ENCODE results near the gene CHRDL2.
"Not testable (repeated sequence)": the region's sequence is repeated elsewhere in the genome, so short reads cannot be mapped to it uniquely, and the experiment has no call there.

The CHRDL2 gene

GRCh38 chr11:74662487-74663103, 68.6 kb downstream of the CHRDL2 start:
- Histone ChIP-seq H3K27me3 (ENCODE audit: insufficient read depth, low read length) (no peaks in the 10 kb centered on the region), H3K9ac (ENCODE audit: low read length) (no peak overlapping the region), H3K36me3 (ENCODE audit: insufficient read depth, low read length) (no peaks in the 10 kb centered on the region), H3K4me3 (ENCODE audit: low read depth, low read length, poor library complexity, severe bottlenecking) (no peak overlapping the region), H3K79me2 (ENCODE audit: insufficient read depth, low read length) (no peaks in the 10 kb centered on the region), H3K27ac (ENCODE audit: low read depth, low read length, poor library complexity, severe bottlenecking) (no peak overlapping the region), H3K4me2 (ENCODE audit: low read length) (no peak overlapping the region), H3K9me3 (ENCODE audit: low read length) (no peaks in the 10 kb centered on the region), H2AFZ (ENCODE audit: low read length) (no peak overlapping the region), H3K4me1 (ENCODE audit: insufficient read depth, low read length, severe bottlenecking) (no peaks in the 10 kb centered on the region), H3K9me2 (ENCODE audit: low read depth, low read length) (no peaks in the 10 kb centered on the region), H4K20me1 (ENCODE audit: insufficient read depth, low read length) (no peaks in the 10 kb centered on the region), H3F3A (ENCODE audit: insufficient read depth, low read length) (no peaks in the 10 kb centered on the region)
- no peak for TF ChIP-seq CTCF (IDR thresholded peaks at IDR 0.05; ENCODE audit: low read length)
- TF ChIP-seq EZH2 (IDR thresholded peaks at IDR 0.05; ENCODE audit: borderline replicate concordance, low read length) = no peak

GRCh38 chr11:74659124-74659523, 72.1 kb downstream of the CHRDL2 start:
- H3K9ac ChIP-seq (ENCODE audit: low read length); H3K4me1 ChIP-seq (ENCODE audit: insufficient read depth, low read length, severe bottlenecking); H4K20me1 ChIP-seq (ENCODE audit: insufficient read depth, low read length); H2AFZ ChIP-seq (ENCODE audit: low read length); H3K9me2 ChIP-seq (ENCODE audit: low read depth, low read length); H3F3A ChIP-seq (ENCODE audit: insufficient read depth, low read length); H3K36me3 ChIP-seq (ENCODE audit: insufficient read depth, low read length); H3K4me3 ChIP-seq (ENCODE audit: low read depth, low read length, poor library complexity, severe bottlenecking); H3K27ac ChIP-seq (ENCODE audit: low read depth, low read length, poor library complexity, severe bottlenecking); H3K27me3 ChIP-seq (ENCODE audit: insufficient read depth, low read length); H3K4me2 ChIP-seq (ENCODE audit: low read length); H3K79me2 ChIP-seq (ENCODE audit: insufficient read depth, low read length); H3K9me3 ChIP-seq (ENCODE audit: low read length): not testable (repeated sequence)

- H3K36me3 ChIP-seq (ENCODE audit: insufficient read depth, low read length) = peaks cover 17% of the 10 kb centered on the region
These were observed 76.2 kb downstream of the CHRDL2 start for GRCh38 chr11:74654976-74655375.

More at GRCh38 chr11:74654976-74655375, 76.2 kb downstream of the CHRDL2 start:
- no peak overlapping the region for H3K4me3 ChIP-seq (ENCODE audit: low read depth, low read length, poor library complexity, severe bottlenecking)
- no peaks in the 10 kb centered on the region for H3K27me3 ChIP-seq (ENCODE audit: insufficient read depth, low read length)
- H3K4me2 ChIP-seq (ENCODE audit: low read length) = no peak overlapping the region
- H3K79me2 ChIP-seq (ENCODE audit: insufficient read depth, low read length) = no peaks in the 10 kb centered on the region
- H3K9me3 ChIP-seq (ENCODE audit: low read length) = no peaks in the 10 kb centered on the region
- no peaks in the 10 kb centered on the region for H4K20me1 ChIP-seq (ENCODE audit: insufficient read depth, low read length)
- H3F3A ChIP-seq (ENCODE audit: insufficient read depth, low read length) = no peaks in the 10 kb centered on the region
- TF ChIP-seq CTCF (IDR thresholded peaks at IDR 0.05; ENCODE audit: low read length) (no peak), EZH2 (IDR thresholded peaks at IDR 0.05; ENCODE audit: borderline replicate concordance, low read length) (no peak)
- H3K9me2 ChIP-seq (ENCODE audit: low read depth, low read length) = no peaks in the 10 kb centered on the region
- no peaks in the 10 kb centered on the region for H3K4me1 ChIP-seq (ENCODE audit: insufficient read depth, low read length, severe bottlenecking)
- H3K27ac ChIP-seq (ENCODE audit: low read depth, low read length, poor library complexity, severe bottlenecking) = no peak overlapping the region
- H2AFZ ChIP-seq (ENCODE audit: low read length) = no peak overlapping the region
- no peak overlapping the region for H3K9ac ChIP-seq (ENCODE audit: low read length)

Measured in OCI-LY1 (cell line).